Fibroblast of lung (primary cell): ENCODE data around the gene MEGF9. TPM values are rescaled to one million over a fixed set of nuclear protein-coding genes. Genes with fewer than 3 reads are reported as not detected.

ENCODE experiments used
- DNase-seq, 2 donors: peaks; one replicate each; pipeline versions ENCODE4 v3.0.0 to v3.0.0-alpha.2; 2010; ENCODE audit warnings: low read depth in 2 of 2
- H2AFZ ChIP-seq: 2 replicates; pipeline ENCODE4 v1.5.1; 2012; ENCODE audit warnings: low read length, control low read depth, inconsistent platforms
- H3K27ac ChIP-seq: 2 replicates; pipeline ENCODE4 v1.5.1; 2011; ENCODE audit warnings: low read length, control low read depth; ENCODE audit not compliant: insufficient read depth
- H3K27me3 ChIP-seq: 2 replicates; pipeline ENCODE4 v1.5.1; 2011; ENCODE audit warnings: mild to moderate bottlenecking, low read length; ENCODE audit not compliant: control insufficient read depth, insufficient read depth
- H3K36me3 ChIP-seq: 2 replicates; pipeline ENCODE4 v1.5.1; 2011; ENCODE audit warnings: low read length; ENCODE audit not compliant: control insufficient read depth, insufficient read depth
- H3K4me1 ChIP-seq: 2 replicates; pipeline ENCODE4 v1.5.1; 2011; ENCODE audit warnings: low read length; ENCODE audit not compliant: control insufficient read depth, insufficient read depth; ENCODE audit errors: extremely low read depth
- H3K4me2 ChIP-seq: 2 replicates; pipeline ENCODE4 v1.5.1; 2011; ENCODE audit warnings: low read length, control low read depth; ENCODE audit not compliant: insufficient read depth; ENCODE audit errors: extremely low read depth
- H3K4me3 ChIP-seq, 4 experiments: fragments of 200-600 bp in 1 of 4; sonication (generic) in 1 of 4; replicated peaks in 1 of 4; 2 replicates each; pipeline ENCODE4 v1.5.1; 2011 to 2016; ENCODE audit warnings: low read length in 4 of 4, low read depth in 3 of 4, mild to moderate bottlenecking in 3 of 4, control low read depth in 2 of 4, inconsistent platforms in 1 of 4, mixed read lengths in 1 of 4; ENCODE audit not compliant: insufficient read depth in 1 of 4; ENCODE audit errors: control extremely low read depth in 1 of 4
- H3K79me2 ChIP-seq: 2 replicates; pipeline ENCODE4 v1.5.1; 2012; ENCODE audit warnings: mild to moderate bottlenecking, low read length, inconsistent platforms; ENCODE audit not compliant: control insufficient read depth, insufficient read depth
- H3K9ac ChIP-seq: 2 replicates; pipeline ENCODE4 v1.5.1; 2011; ENCODE audit warnings: mild to moderate bottlenecking, low read length, control low read depth; ENCODE audit not compliant: insufficient read depth
- H3K9me3 ChIP-seq: 2 replicates; pipeline ENCODE4 v1.5.1; 2012; ENCODE audit warnings: low read depth, low read length; ENCODE audit not compliant: control insufficient read depth, insufficient read depth
- H4K20me1 ChIP-seq: 2 replicates; pipeline ENCODE4 v1.5.1; 2011; ENCODE audit warnings: low read length; ENCODE audit not compliant: control insufficient read depth, insufficient read depth; ENCODE audit errors: extremely low read depth
- CTCF ChIP-seq, 2 donors: IDR thresholded peaks in 1 of 2; conservative IDR thresholded peaks in 1 of 2; 1 replicate in 1 of 2; 2 replicates in 1 of 2; pipeline ENCODE4 v1.5.1; 2011 to 2012; ENCODE audit warnings: low read length in 2 of 2, control low read depth in 1 of 2, inconsistent platforms in 1 of 2, low read depth in 1 of 2, mild to moderate bottlenecking in 1 of 2
- EZH2 ChIP-seq: IDR thresholded peaks from 2 replicates; pipeline ENCODE4 v1.5.1; 2012; ENCODE audit warnings: low read length, control low read depth, mild to moderate bottlenecking; ENCODE audit errors: missing control alignments
- polyA plus RNA-seq, 2 donors: library from polyadenylated mRNA; depleted of rRNA in 1 of 2; stranded (reverse) in 1 of 2; unstranded in 1 of 2; fragments of >200 nt; gene quantifications; 2 replicates each; pipeline ENCODE4 v1.2.1, GENCODE V29; 2011 to 2012; ENCODE audit warnings: missing spikeins in 1 of 2
- total RNA-seq: library from RNA; depleted of rRNA; stranded (reverse); fragments of >200 nt; gene quantifications from 2 replicates; pipeline ENCODE4 v1.2.1, GENCODE V29; 2014

Gene MEGF9
- total and polyA plus RNA-seq, 2 donors (not counting 1 experiment from before 2014, with no cell fraction given): 15.8 to 24.9 TPM

- Histone ChIP-seq H3K79me2 (no peaks in the 10 kb centered on the region), H3K27me3 (no peaks in the 10 kb centered on the region), H3K4me2 (no peak overlapping the region), H3K9ac (no peak overlapping the region), H3K27ac (no peak overlapping the region), H3K4me1 (no peaks in the 10 kb centered on the region), H3K36me3 (no peaks in the 10 kb centered on the region), H2AFZ (no peak overlapping the region), H3K4me3 (no peak overlapping the region), H3K9me3 (no peaks in the 10 kb centered on the region), H4K20me1 (no peaks in the 10 kb centered on the region)
- TF ChIP-seq EZH2: no peak
- TF ChIP-seq CTCF (conservative IDR thresholded peaks at IDR 0.05 in 1 of 2, IDR thresholded peaks at IDR 0.05 in 1 of 2; ENCODE audit: low read depth in 1 of 2, low read length in 2 of 2): no peak
- no peak for DNase-seq
Measured at GRCh38 chr9:120663380-120663779, 50.9 kb downstream of the MEGF9 start.

- no peak overlapping the region for H3K4me2 ChIP-seq
- no peak overlapping the region for H3K4me3 ChIP-seq
- no peak overlapping the region for H2AFZ ChIP-seq
- H3K4me1 ChIP-seq: no peaks in the 10 kb centered on the region
- H3K79me2 ChIP-seq: no peaks in the 10 kb centered on the region
- H3K27me3 ChIP-seq: no peaks in the 10 kb centered on the region
- TF ChIP-seq CTCF (conservative IDR thresholded peaks at IDR 0.05 in 1 of 2, IDR thresholded peaks at IDR 0.05 in 1 of 2; ENCODE audit: low read depth in 1 of 2, low read length in 2 of 2) (no peak), EZH2 (no peak)
- no peak overlapping the region for H3K9ac ChIP-seq
- DNase-seq: no peak
- no peaks in the 10 kb centered on the region for H3K36me3 ChIP-seq
- no peaks in the 10 kb centered on the region for H4K20me1 ChIP-seq
- no peak overlapping the region for H3K27ac ChIP-seq
- no peaks in the 10 kb centered on the region for H3K9me3 ChIP-seq
Measured at GRCh38 chr9:120662513-120662912, 51.8 kb downstream of the MEGF9 start.

GRCh38 chr9:120659676-120660075 lies 54.6 kb downstream of the MEGF9 start:
- H3K9me3 ChIP-seq: no peaks in the 10 kb centered on the region
- no peaks in the 10 kb centered on the region for H3K79me2 ChIP-seq
- H3K27ac ChIP-seq: no peak overlapping the region
- no peaks in the 10 kb centered on the region for H3K36me3 ChIP-seq
- H3K4me2 ChIP-seq: no peak overlapping the region
- H3K4me1 ChIP-seq: no peaks in the 10 kb centered on the region
- no peaks in the 10 kb centered on the region for H3K27me3 ChIP-seq
- no peak overlapping the region for H3K9ac ChIP-seq
- TF ChIP-seq CTCF (conservative IDR thresholded peaks at IDR 0.05 in 1 of 2, IDR thresholded peaks at IDR 0.05 in 1 of 2; ENCODE audit: low read depth in 1 of 2, low read length in 2 of 2) (no peak), EZH2 (no peak)
- DNase-seq: no peak
- H2AFZ ChIP-seq: no peak overlapping the region
- no peaks in the 10 kb centered on the region for H4K20me1 ChIP-seq
- no peak overlapping the region for H3K4me3 ChIP-seq
